Measurements from ENCODE around the gene HIGD1A.

- TF ChIP-seq EZH2phosphoT487 (conservative IDR thresholded peaks at IDR 0.05; ENCODE audit: low read length) (no peak), CTCF (IDR thresholded peaks at IDR 0.05; ENCODE audit: insufficient read depth, low read length, poor library complexity, severe bottlenecking) (no peak)
Observed at GRCh38 chr3:42762046-42762724, 42.1 kb downstream of the HIGD1A start.
